ENCODE measurements around the gene MARCHF10.

MARCHF10 gene

GRCh38 chr17:62760945-62761267, 47.2 kb downstream of the MARCHF10 start:
- Mint-ChIP-seq H3K4me3 (no peak overlapping the region), H3K27me3 (ENCODE audit: low read depth) (peaks cover 19% of the 10 kb centered on the region), H3K27ac (no peak overlapping the region), H3K9me3 (no peaks in the 10 kb centered on the region), H3K4me1 (peaks cover 43% of the 10 kb centered on the region), H3K36me3 (ENCODE audit: low read depth) (no peaks in the 10 kb centered on the region)
- no peak for TF ChIP-seq CTCF (IDR thresholded peaks at IDR 0.05; ENCODE audit: unreplicated experiment in 3 of 3)

GRCh38 chr17:62760059-62760944, 47.8 kb downstream of the MARCHF10 start:
- peaks cover 16% of the 10 kb centered on the region for H3K27me3 Mint-ChIP-seq (ENCODE audit: low read depth)
- H3K4me1 Mint-ChIP-seq = peaks cover 45% of the 10 kb centered on the region
- H3K27ac Mint-ChIP-seq = peak overlapping the region; percentile 10 to 44 (median 21)
- no peak for TF ChIP-seq CTCF (IDR thresholded peaks at IDR 0.05; ENCODE audit: unreplicated experiment in 3 of 3)
- no peaks in the 10 kb centered on the region for H3K9me3 Mint-ChIP-seq
- no peaks in the 10 kb centered on the region for H3K36me3 Mint-ChIP-seq (ENCODE audit: low read depth)
- H3K4me3 Mint-ChIP-seq = peak overlapping the region in 1 of 3 experiments; percentile 12

GRCh38 chr17:62757500-62757951, 50.6 kb downstream of the MARCHF10 start:
- Mint-ChIP-seq H3K27me3 (ENCODE audit: low read depth) (peaks cover 12% of the 10 kb centered on the region), H3K9me3 (no peaks in the 10 kb centered on the region), H3K4me3 (no peak overlapping the region), H3K4me1 (peaks cover 67% of the 10 kb centered on the region), H3K27ac (peak overlapping the region; percentile 38 to 79 (median 71)), H3K36me3 (ENCODE audit: low read depth) (no peaks in the 10 kb centered on the region)
- TF ChIP-seq CTCF (IDR thresholded peaks at IDR 0.05; ENCODE audit: unreplicated experiment in 3 of 3) = no peak

- H3K27me3 Mint-ChIP-seq (ENCODE audit: low read depth) = peaks cover 9% of the 10 kb centered on the region
- no peak overlapping the region for H3K4me3 Mint-ChIP-seq
- no peaks in the 10 kb centered on the region for H3K36me3 Mint-ChIP-seq (ENCODE audit: low read depth)
- H3K9me3 Mint-ChIP-seq = no peaks in the 10 kb centered on the region
- no peak for TF ChIP-seq CTCF (IDR thresholded peaks at IDR 0.05; ENCODE audit: unreplicated experiment in 3 of 3)
- peaks cover 76% of the 10 kb centered on the region for H3K4me1 Mint-ChIP-seq
- H3K27ac Mint-ChIP-seq = peak overlapping the region in 1 of 3 experiments; percentile 79
Observed at GRCh38 chr17:62756198-62756597, 51.9 kb downstream of the MARCHF10 start.

- TF ChIP-seq CTCF (IDR thresholded peaks at IDR 0.05; ENCODE audit: unreplicated experiment in 3 of 3) = no peak
- H3K9me3 Mint-ChIP-seq = no peaks in the 10 kb centered on the region
- H3K36me3 Mint-ChIP-seq (ENCODE audit: low read depth) = no peaks in the 10 kb centered on the region
- H3K4me3 Mint-ChIP-seq = peak overlapping the region in 1 of 3 experiments; percentile 22
- peaks cover 11% of the 10 kb centered on the region for H3K27me3 Mint-ChIP-seq (ENCODE audit: low read depth)
- peaks cover 77% of the 10 kb centered on the region for H3K4me1 Mint-ChIP-seq
- H3K27ac Mint-ChIP-seq = peak overlapping the region; percentile 40 to 87 (median 43)
Observed at GRCh38 chr17:62755141-62755851, 52.8 kb downstream of the MARCHF10 start.

Data from nephron (organoid).